RPMI8226 (cell line): ENCODE measurements around the gene GAB1.

ENCODE experiments used
- DNase-seq: peaks from one replicate; pipeline ENCODE4 v3.0.0-alpha.2; 2015

Gene GAB1

DNA sequence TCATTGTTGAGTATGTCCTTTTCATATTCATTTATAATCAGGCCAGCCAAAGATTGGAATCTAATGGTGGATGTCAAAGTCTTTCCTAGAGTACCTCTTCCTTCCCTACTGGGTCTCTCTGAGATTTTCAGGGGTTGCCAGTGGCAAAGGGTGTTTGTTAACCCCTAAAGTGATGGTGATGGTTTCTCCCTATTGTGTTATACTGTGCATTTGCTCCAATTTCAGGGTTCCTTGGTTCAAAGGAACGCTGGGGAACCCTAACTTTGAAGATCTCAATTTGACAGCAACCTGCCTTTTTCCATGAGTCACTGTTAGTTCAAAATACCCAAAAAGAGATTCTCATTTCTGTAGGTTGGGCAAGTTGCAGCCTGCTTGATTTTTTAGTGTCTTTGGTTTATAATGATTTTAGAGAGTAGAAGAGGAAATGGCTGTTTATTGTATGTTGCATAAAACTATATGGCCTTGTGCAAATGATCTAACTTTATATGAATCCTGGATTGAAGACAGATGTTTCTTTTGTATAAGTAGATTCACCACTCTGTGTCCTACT, 23.0 kb downstream of the GAB1 start:
- DNase-seq: no peak

DNA sequence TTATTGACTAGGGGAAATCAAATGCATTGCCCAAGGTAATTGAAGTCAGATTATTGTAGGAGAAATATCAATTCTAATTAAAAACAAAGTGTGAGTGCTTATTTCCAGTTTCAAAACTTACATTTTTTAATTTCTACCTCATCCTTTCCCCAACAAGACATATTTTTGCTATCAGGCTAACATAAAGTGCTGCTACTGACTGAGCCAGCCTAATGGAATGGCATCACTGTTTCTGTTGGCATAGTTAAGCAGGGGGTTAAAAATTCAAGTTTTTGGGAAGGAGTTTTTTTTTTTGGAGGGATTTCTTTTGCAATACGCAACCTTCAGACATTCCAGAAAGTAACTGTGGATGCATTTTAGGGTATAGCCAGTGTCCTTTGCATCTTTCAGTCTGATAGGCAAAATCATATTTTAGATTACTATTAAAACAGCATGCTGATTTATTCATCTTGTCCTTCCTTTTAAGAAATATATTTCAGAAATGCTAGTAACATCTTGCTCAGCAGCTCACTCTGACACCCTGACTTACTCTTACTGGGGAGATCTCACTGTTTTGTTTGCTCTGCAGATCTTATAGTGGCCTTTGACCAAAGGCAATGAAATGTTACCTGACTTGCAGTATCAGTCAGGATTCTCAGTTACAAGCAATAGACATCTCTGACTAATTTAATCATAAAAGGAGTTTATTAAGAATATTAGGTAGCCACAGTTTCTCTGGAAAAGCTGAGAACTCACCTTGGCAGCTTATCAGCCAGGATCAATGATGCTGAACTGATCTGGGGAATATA, 24.4 kb downstream of the GAB1 start:
- DNase-seq: no peak

DNA sequence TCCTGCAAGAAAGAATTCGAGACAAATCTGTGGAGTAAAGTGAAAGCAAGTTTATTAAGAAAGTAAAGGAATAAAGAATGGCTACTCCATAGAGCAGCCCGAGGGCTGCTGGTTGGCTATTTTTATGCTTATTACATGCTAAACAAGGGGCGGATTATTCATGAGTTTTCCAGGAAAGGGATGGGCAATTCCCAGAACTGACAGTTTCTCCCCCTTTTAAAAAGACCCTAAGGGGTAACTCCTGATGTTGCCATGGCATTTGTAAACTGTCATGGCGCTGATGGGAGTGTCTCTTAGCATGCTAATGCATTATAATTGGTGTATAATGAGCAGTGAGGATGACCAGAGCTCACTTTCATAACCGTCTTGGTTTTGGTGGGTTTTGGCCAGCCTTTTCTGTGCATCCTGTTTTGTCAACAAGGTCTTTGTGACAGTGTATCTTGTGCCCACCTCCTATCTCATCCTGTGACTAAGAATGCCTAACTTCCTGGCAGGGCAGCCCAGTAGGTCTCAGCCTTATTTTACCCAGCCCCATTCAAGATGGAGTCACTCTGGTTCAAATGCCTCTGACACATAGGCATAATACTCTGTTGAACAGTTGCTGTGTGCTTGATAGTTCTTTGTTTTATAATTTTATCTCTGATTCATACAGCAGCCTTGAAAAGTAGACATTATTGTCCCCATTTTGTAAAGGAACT, 25.8 kb downstream of the GAB1 start:
- DNase-seq: no peak

DNA sequence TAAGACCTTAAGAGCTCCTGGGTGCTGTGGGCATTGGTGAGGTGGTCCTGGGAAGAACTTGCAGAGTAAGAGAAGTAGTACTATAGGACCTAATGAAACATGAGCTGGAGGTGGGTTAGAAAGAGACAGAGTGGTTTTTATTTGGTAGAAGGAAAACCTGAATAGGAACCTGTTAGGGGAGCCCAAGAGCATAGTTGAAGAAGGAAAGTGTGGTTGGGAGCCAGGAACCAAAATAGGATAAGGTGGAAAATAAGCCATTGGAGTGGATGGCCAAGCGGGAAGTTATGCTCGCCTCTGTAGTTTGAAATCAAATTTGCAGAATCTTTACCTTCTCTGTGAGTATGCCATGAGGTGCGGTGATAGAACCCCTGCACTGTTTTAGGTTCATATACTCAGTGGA, 26.7 kb downstream of the GAB1 start:
- no peak for DNase-seq

DNA sequence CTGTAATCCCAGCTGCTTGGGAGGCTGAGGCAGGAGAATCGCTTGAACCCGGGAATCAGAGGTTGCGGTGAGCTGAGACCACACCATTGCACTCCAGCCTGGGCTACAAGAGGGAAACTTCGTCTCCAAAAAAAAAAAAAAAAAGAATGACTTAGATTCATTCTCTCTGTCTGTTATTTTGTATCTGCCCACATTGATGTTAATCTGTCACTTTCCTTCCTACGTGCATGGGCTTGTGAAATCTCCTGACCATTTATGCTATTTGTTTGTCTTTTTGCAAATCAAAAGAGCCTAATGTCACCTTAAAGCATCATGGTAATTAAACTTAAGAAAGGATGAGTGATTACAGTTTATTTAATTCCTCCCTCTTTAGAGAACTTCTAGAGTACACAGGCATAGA, 27.4 kb downstream of the GAB1 start:
- DNase-seq: no peak

DNA sequence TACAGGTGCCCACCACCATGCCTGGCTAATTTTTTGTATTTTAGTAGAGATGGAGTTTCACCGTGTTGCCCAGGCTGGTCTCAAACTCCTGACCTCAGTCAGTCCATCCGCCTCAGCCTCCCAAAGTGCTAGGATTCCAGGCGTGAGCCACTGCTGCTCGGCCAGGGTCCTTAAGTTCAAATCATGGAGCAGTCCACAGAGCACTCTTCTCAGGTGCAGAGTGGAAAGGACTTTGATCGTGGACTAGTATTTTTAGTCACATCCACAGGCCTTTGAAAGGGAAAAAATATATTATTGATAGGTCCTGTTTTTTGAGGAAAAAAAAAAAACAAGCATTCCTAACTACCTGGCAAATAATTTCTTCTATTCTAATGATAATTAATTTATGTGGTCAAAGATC, 31.2 kb downstream of the GAB1 start:
- no peak for DNase-seq

DNA sequence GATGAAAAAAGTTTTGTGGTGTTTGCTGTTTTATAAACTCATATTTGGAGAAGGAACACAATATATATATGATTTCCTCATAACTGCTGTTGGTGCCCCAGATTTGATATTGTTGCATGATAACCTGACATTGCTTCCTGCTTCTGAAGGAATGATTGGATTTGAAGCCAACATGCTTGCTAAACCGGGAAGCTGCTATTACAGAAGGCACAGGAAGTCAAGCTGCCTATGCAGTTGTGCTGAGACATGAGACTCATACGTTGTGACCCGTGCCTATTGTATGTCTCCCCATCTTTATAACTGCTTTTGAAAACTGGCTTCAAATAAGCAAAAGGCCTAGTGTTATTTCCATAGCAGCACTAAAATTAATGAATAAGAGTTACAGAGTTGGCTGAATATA, 32.9 kb downstream of the GAB1 start:
- DNase-seq: no peak

DNA sequence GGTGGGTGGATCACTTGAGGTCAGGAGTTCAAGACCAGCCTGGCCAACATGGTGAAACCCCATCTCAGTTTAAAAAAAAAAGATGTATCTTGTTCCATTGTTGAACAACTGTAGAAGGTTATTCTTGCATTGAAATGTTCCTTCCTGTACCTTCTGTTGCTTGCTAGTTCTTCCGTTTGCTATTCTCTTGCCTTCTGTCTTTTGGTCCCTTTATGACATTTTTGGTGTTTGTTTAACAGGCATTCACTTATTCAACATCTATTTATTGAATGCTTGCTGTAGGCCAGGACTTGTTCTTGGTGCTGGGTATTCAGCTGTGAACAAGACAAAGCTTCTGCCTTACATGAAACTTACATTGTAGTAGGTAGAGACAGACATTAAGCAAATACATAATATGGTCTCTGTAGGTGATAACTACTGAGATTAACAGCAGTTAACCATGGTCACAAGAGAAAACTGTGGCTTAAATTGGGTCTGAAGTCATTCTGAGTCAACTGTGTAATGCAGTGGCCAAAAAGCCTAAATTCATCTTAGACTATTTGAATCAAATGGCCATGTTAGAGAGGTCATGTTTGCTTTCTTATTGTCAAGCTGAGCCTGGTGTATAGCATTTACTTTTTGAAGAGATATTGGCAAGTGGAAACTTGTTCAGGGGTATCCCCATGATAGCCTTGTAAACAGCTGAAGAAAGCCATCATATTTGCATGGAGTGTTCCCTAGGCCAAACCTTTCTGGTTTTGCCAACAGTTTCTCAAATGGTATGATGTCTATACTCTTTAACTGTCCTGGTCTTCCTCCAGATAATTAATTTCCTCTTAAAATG, 35.6 kb downstream of the GAB1 start:
- DNase-seq: no peak

DNA sequence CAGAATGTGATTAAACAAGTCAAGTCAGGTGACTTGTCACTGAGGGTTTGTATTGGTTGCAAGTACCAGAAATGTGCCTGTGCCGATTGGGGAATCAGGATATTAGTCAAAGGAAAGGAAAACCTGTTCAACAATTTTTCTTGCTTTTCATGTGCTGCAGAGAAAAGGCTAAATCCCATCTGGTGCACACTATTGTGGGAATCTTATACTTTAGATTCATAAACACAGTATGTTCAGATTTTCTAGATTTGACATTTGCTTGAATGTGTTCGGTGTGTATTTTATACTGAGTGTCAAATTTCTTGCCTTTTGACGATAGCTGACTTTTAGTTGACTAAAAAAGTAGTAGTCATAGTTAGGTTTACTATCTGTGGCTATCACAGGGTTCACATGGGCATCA, 37.6 kb downstream of the GAB1 start:
- DNase-seq: no peak

DNA sequence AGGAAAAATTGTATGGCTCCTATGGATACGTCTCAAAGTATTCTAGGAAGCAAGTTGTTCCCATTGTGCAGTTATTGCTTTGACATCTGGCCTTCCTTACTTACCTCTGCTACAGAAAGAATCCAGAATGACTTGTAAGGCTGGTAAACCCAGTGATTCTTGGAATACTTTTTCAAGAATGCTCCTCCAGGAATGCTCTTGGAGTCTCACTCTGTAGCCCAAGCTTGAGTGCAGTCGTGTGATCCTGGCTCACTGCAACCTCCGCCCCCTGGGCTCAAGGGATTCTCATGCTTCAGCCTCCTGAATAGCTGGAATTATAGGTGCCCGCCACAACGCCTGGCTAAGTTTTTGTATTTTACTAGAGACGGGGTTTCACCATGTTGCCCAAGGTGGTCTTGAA, 38.1 kb downstream of the GAB1 start:
- DNase-seq: no peak

DNA sequence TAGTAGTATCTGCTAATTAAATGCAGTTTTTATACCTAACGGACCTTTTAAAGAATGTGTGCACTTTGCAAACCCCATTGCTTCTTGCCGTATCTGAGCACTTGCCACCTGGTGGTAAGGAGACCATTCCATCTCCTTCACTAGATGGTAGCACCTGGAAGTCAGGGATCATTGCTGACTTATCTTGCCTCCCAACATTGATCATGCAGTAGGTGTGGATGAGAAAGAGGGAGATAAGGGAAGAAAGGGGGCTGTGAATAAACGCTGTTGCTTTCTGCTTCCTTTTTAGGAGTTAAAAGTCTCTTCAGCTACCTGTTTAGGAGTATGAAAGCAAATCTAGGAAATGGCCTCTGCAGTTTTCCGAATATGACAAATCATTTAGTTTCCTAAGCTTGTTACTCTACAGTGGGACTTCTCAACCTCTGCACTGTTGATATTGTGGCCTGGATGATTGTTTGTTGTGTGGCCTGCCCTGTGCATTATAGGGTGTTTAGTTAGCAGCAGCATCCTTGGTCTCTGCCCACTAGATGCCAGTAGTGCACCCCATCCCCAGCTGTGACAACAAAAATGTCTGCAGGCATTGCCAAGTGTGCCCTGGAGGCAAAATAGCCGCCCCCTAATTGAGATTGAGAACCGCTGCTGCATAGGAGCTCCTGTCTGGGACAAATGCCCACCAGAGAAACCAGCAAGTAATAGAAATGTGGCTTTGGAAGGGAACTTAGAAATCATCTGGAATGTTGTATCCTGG, 38.8 kb downstream of the GAB1 start:
- peak; percentile 60 for DNase-seq

DNA sequence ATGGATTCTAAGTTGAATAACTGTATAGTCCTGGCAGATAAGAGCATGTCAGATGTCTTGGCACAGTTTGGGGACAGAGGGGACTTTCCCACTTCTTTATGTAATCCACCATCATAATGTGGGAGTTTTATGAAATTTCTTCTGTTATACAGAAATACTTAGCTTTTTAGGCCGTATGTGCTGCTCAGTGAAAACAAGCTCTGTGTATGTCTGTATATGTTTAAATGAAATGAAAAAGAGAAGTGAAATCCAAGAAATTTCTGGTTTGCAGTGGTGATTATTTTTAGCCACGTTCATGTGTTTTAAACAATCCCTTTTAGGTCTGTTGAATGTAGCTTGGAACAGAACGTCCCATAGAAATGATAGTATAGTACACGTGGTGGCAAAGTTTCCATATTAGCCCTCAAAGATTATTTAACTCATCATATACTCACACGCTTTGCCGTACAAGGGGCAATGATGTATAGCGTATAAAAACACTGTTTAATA, 41.0 kb downstream of the GAB1 start:
- peak; percentile 55 for DNase-seq

DNA sequence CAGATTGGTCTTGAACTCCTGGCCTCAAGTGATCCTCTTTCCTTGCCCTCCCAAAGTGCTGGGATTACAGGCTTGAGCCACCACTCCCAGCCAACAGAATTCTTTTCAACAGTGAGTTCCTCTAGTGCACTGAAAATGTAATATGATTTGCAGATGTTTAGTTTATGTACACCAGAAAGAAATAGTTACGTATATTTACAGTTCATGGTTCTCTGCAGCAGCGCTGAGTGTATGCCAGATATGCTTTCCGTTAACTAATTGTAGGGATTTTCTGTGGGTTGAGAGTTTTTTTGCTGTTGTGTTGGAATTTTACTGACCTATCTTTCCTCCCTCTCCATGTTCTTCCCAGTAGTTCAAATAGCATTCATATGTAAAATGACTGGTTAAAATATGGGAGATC, 44.0 kb downstream of the GAB1 start:
- DNase-seq: no peak

DNA sequence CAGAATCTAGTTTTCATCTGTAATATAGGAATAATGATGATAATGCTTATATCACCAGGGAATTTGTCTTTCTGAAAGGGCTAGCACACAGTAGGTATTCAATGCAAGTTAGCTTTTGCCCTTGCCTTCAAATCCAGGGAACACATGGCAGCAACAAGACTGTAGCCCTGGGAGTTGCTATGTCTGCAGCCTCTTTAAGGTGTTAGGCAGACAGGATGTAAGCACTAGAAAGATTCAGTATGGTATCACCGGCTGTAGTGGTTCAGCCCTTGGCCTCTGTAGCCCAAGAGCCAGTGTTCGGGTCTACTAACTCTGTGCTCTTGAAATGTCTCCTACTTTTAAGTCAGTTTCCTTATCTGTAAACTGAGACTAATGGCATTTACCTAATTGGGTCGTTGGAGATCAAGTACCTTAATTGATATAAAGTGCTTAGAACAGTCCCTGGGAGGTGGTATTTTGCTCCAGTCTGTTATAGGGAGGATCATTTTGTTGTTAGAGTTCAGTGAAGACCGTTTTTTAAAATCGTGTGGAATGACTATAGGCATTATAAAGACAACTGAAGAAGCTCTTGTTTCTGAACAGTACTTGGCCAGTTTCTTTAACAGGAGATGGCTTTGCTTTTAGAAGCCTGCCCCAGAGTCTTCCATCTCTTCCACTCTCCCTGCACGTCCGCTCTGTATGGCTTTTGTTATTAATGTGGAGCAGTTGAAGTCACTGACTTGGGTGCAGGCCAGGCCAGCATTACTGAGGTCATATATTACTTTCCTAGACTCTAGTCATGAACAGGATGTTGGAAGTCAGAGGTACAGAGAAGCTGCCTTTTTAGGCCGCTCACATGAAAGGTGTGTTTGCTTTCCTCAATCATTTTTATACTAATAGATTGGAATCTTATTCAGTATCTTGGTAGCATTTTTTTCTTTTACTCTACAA, 44.8 kb downstream of the GAB1 start:
- DNase-seq: no peak

DNA sequence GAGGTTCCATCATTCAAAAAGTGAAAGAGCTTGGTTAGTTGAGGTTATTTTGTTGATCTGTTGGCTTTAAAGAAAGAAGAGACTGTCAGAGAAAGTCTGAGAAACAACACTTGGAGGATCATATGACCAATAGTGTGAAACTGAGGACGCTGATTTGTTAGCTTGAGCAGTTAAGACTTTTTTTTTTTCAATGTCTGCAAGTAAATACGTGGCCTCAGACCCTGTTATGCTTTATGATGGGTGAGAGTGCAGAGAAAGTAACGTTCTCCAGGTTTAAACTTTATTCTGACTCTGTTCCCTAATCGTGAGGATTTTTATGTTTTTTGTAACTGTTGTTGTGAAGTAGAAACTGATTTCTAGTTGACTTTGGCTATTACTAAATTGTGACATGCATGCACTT, 45.9 kb downstream of the GAB1 start:
- DNase-seq: no peak

DNA sequence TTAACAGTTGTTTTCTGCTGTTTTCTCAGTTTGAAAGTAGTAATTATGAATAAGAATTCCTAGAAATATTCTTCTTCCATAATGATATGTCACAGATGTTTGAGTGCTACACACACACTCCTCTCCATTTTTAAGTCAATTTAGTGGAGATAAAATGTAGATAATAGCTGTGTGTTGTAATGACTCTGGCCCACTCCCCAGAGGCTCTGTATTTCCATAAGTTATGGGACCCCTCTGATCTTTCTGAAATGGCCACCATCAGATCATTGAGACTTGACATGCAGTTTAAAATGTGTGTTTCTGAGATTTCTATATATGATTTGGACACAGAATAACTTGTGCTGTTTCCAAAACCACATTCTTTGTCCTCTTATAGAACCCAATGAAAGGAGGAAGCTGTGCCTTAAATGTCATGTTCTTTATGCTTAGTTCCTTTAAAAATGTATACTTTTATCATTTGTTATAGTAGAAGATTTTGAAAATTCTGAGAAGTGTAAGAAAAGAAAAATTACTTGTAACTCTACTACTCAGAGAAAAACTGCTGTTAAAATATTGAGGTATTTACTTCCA, 46.4 kb downstream of the GAB1 start:
- no peak for DNase-seq

DNA sequence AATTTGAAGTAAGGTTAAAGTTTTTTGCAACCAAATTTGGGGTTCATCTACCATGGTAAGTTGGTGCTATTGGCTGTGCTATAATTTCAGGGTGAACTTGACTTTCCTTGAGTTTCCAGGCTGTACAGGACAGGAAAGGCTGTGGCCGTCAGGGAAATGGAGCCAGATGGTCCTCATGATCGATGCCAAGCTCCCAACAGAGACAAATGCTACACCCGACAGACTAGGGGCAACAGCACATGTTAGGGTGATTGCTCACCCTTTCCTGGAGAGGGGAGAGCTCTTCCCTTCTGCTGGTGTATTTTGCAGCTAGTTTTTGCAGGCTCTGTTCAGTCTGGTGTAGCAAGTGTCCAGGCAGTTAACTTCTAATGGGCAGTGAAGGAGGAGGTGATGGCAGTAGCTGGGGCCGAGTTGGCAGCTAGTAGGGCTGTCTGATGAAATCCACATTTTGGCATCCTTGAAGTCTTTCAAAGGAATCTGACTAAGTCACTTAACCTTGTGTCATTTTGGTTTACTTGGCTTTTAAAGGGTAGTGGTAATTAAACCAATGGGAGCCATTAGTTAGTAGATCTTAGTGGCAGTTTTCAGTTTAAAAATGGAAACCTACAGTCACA, 47.8 kb downstream of the GAB1 start:
- no peak for DNase-seq

DNA sequence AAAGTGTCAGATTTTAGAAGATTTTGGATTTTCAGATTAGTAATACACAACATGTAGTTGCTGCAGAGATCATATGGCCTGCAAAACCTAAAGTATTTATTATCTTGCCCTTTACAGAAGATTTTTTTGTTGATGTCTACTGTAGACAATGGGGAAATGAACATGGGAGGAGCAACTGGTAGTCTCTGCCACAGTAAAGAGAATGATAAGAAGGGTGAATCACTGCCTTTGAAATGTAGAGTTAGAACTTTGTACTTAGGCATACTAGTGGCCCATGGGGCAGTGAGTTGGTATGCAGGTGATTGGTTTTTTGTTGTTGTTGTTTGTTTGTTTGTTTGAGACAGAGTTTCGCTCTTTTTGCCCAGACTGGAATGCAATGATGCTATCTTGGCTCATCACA, 50.1 kb downstream of the GAB1 start:
- no peak for DNase-seq

DNA sequence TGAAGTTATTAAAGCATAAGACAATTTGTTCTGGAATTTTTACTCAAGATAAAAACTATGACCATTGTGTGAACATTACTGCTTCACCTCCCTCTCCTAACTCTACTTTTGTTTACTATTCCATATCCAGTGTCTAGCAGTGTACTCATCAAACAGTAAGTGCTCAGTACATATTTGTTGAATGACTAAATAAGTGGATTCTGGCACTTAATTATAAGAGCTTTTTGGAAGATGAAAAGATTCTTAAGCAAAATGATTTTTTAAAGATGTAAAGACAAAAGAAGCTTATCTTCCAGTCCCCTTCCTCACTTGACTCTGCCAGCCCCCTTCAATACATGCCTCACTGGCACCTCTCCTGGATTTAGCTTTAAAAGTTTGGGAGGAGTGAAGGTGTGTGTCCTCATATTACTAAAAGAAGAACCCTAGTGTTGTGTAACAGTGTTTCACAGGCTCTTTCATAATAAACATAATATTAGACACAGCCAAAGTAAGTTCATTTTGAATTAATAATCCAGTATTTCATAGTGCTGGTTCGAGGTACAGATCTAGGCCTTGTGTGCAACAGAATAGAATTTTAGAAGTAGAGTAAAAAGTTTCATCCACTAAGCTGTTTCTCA, 53.0 kb downstream of the GAB1 start:
- no peak for DNase-seq

DNA sequence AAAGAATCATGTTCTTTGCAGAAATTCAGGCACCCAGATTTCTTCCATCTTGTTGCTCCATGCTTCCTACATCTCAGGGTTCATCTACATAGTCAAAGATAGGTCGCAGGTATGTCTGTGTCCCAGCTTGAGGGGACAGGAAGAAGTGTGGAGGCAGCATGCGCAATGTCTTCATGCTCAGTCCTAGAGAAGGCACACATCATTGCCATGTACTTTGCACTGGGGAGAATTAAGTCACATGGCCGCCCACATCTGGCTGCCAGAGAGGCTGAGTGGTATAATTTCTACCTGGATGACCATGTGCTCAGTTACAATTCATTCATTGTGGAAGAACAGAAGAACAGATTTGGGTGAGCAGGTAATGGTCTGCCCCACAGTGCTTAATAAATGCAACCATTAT, 54.1 kb downstream of the GAB1 start:
- DNase-seq: no peak
